Ishikawa (cell line): ENCODE measurements around the gene FAM50A.

Experiments
- EP300 ChIP-seq: IDR thresholded peaks from 2 replicates; pipeline ENCODE4 v1.6.1; 2012; ENCODE audit warnings: borderline replicate concordance
- FOXM1 ChIP-seq: IDR thresholded peaks from 2 replicates; pipeline ENCODE4 v1.6.1; 2012; ENCODE audit warnings: low read depth, borderline replicate concordance
- RAD21 ChIP-seq: IDR thresholded peaks from 2 replicates; pipeline ENCODE4 v1.6.1; 2012; ENCODE audit warnings: low read depth
- TAF1 ChIP-seq: IDR thresholded peaks from 2 replicates; pipeline ENCODE4 v1.6.1; 2012; ENCODE audit warnings: low read depth, mild to moderate bottlenecking
- TCF12 ChIP-seq: IDR thresholded peaks from 2 replicates; pipeline ENCODE4 v1.6.1; 2012; ENCODE audit warnings: low read depth
- TEAD4 ChIP-seq: IDR thresholded peaks from 2 replicates; pipeline ENCODE4 v1.6.1; 2012
- YY1 ChIP-seq: IDR thresholded peaks from 2 replicates; pipeline ENCODE4 v1.6.1; 2012; ENCODE audit warnings: low read depth
- TF ChIP-seq, protein P1 (sequence below): IDR thresholded peaks from 2 replicates; pipeline ENCODE4 v1.6.1; 2012; ENCODE audit warnings: low read depth, mild to moderate bottlenecking

DNA sequence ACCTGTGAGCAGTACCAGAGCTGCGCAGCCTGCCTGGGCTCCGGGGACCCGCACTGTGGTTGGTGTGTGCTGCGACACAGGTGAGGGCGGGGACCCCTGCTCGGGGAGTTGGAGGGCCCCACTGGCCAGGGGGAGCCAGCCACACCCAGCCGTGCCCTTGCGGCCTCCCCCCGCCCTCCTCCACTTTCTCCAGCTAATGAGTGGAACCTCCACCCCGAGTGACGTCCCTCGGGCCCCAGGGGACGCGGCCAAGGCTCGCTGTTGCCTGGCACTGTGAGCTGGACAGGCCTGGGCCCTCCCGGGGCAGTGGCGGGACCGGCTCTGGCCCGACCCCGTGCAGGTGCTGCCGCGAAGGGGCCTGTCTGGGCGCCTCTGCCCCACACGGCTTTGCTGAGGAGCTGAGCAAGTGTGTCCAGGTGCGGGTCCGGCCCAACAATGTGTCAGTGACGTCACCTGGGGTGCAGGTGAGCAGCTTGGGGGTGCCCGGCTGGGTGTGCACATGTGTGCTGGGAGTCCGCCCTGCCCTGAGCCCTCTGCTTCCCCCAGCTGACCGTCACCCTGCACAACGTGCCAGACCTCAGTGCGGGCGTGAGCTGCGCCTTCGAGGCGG is 19.8 kb downstream of the FAM50A start:
- no peak for TF ChIP-seq RAD21
- TF ChIP-seq YY1, result no peak
- TF ChIP-seq, protein P1, sequence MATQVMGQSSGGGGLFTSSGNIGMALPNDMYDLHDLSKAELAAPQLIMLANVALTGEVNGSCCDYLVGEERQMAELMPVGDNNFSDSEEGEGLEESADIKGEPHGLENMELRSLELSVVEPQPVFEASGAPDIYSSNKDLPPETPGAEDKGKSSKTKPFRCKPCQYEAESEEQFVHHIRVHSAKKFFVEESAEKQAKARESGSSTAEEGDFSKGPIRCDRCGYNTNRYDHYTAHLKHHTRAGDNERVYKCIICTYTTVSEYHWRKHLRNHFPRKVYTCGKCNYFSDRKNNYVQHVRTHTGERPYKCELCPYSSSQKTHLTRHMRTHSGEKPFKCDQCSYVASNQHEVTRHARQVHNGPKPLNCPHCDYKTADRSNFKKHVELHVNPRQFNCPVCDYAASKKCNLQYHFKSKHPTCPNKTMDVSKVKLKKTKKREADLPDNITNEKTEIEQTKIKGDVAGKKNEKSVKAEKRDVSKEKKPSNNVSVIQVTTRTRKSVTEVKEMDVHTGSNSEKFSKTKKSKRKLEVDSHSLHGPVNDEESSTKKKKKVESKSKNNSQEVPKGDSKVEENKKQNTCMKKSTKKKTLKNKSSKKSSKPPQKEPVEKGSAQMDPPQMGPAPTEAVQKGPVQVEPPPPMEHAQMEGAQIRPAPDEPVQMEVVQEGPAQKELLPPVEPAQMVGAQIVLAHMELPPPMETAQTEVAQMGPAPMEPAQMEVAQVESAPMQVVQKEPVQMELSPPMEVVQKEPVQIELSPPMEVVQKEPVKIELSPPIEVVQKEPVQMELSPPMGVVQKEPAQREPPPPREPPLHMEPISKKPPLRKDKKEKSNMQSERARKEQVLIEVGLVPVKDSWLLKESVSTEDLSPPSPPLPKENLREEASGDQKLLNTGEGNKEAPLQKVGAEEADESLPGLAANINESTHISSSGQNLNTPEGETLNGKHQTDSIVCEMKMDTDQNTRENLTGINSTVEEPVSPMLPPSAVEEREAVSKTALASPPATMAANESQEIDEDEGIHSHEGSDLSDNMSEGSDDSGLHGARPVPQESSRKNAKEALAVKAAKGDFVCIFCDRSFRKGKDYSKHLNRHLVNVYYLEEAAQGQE, result no peak
- TF ChIP-seq TEAD4, result no peak
- TF ChIP-seq FOXM1, result no peak
- TF ChIP-seq EP300, result no peak
- TF ChIP-seq TCF12, result no peak
- TF ChIP-seq TAF1, result no peak
